CD4-positive, alpha-beta T cell treated with Interleukin-1 beta for 1 hour (primary cell): ENCODE measurements around the gene HOXB6.

Experiments used
- DNase-seq, 2 donors: peaks; one replicate each; pipeline ENCODE4 v3.0.0-alpha.2; 2020 to 2022

The HOXB6 gene

GRCh38 chr17:48593840-48594537 is 10.8 kb downstream of the HOXB6 start:
- DNase-seq: peak; percentile 76 to 84

GRCh38 chr17:48593126-48593829 is 11.5 kb downstream of the HOXB6 start, which contains the start of gene HOXB5:
TSS of gene HOXB5 (minus strand) at chr17:48593779. CDS start at chr17:48593682, 97 bp downstream.
- DNase-seq: no peak

GRCh38 chr17:48592577-48592976 is 12.2 kb downstream of the HOXB6 start:
- no peak for DNase-seq

DNA sequence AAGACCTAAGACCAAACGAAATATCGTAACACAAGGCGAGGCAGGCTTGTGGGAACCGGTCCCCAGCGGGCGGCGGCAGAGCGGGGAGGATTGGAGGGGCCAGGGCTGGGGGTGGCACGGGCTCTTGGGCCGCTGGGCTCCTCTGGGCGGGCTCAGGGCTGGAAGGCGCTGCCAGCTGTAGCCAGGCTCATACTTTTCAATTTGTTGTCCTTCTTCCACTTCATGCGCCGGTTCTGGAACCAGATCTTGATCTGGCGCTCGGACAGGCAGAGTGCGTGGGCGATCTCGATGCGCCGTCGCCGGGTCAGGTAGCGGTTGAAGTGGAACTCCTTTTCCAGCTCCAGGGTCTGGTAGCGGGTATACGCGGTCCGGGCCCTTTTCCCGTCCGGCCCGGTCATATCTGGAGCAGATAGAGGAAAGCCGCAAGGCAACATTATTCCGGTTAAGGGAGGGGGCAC is 12.7 kb downstream of the HOXB6 start:
- DNase-seq: no peak

DNA sequence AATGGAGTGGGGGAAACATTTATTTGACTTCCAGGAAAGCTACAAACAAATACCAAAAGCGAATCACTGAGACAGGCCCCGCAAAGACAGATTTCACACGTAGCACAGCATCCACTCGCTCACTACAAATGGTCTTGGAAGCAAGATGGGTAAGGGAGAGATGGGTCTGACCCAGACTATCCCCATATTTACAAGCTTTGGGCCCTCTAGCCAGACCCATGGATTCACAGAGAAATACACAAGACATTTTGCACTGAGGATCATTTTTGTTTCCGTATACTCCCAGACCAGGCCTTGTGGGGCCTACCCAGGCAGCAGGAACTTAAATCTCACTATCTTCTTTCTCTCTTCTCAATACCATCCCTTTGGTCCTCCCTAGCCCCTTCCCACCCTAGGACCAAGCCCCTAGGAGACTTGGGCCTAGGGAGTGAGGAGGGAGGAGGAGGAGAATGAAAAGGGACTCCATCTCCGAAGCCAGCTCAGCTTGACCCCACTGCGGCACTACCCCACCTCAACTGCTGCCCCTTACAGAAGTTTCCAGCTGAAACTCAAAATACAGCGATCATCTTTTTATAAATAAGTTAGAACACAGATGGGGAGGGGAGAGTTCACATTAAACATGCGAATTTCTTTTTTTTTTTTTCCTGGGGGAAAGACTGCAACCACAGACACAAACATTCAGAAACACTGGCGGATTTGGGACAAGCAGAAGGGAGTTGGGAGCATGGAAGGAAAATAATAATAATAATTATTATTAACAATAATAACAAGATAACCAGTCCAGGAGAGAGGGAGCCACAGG is 13.3 kb downstream of the HOXB6 start:
- DNase-seq: no peak

- DNase-seq: no peak
Observed at GRCh38 chr17:48590607-48591161, 14.1 kb downstream of the HOXB6 start.

GRCh38 chr17:48589831-48590606 is 14.8 kb downstream of the HOXB6 start, which contains the start of gene HOXB3:
TSS of gene HOXB3 (minus strand) at chr17:48590241. CDS start at chr17:48552474, 37,767 bp downstream.
- no peak for DNase-seq

- DNase-seq: no peak
Observed at GRCh38 chr17:48589060-48589830, 15.5 kb downstream of the HOXB6 start.

DNA sequence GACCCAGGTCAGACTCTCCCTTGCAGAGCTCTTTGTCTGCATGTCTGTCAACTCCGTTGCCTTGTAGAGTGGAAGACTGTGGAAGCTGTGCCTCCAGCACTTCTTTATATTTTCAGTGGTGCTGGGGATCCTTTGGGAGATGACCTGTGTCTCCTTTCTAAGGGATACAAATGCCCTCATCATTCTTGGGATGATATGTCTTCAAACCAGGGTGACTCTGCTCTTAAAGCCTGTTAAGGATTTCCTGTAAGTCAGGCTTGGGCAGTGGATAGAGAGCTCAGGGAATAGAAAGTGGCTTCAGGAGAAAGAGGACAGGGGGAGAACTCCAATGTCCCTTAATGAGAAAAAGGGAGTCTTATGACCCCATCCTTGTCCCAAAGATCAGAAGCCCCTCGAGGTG is 16.3 kb downstream of the HOXB6 start:
- no peak for DNase-seq

GRCh38 chr17:48588074-48588415 is 16.7 kb downstream of the HOXB6 start:
- DNase-seq: no peak

DNA sequence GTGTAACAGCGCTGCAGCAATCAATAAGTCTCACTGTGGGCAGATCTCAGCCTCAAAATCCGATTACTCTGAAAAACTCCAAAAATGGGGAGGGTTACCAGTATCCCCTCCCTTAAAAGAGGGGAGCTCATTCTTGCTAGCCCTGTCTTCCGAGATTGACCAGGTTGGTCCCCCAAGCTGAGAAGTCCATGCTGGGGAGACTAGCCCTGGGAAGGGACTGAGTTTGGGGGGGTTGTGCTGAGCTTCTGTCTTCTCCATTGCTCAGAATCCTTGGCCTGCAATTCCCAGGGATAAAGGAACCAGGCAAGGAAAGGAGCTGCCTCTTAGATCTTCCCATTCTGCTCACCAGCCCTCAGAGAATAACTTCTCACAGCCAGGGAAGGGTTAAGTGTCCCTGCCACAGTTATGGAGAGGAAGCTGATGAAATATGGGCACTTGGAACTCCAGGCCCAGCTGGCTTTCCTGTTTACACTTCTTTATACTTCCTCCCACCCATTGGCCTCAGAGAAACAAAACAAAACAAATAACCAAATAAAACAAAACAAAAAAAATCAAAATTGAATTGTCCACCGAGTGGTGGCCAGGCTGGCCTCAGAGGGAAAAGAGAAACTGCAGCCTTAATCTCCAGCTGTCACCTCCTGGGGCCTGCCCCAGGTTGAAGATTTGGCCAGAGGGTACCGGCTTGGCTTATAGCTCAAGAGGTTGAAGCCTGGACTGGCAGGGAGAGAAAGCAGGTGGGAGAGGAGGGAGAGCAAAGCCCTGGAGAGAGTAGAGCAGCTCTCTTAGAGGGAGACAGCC is 17.3 kb downstream of the HOXB6 start:
- DNase-seq: no peak

- DNase-seq: no peak
Observed at GRCh38 chr17:48586355-48587258, 18.2 kb downstream of the HOXB6 start.

DNA sequence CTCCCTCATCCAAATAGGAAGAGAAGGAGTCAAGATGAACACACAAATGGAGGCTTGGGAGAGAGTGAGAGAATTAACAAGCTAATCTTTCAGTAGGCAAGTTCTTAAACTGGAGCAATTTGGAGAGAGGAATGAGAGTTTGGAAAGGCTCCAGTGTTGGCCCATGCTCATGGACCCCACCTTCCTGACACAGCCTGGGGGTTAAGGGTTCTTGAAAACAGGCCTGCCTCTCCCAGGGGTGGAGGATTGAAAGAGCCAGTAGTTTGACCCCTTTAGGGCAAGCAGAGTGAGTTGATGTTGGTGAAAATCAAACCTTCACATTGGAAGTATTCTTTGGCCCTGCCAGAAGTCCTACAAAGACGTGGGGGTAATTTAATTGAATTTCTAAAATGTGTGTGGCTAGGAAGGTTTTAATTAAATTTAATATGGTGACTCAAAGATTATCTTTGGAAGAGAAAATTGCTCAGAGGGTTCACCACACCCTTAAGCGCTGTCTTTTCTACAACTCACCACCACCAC is 20.5 kb downstream of the HOXB6 start:
- no peak for DNase-seq

DNA sequence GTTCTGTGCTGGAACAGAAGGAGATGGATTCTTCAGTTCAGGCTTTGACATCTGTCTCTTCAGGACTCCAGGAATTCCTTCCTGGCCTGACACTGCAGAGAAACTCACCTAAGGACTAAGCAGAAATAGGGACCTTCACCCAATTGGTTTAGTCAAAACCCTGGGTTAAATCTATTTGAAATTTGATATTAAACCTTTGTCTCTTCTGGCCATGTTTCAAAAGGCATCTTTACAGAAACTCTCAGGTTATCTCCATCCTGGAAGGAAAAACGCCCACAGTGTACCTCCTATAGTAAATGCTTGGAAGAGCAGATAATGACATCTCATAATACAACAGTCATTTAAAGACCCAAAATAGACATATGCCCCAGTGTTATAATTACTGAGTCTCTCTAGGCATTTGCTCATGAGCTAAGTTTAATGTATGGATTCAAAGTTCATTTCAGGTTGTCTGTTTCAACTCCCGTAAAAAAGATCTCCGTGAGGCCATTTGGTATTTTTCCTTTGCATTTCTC is 21.0 kb downstream of the HOXB6 start:
- DNase-seq: no peak

DNA sequence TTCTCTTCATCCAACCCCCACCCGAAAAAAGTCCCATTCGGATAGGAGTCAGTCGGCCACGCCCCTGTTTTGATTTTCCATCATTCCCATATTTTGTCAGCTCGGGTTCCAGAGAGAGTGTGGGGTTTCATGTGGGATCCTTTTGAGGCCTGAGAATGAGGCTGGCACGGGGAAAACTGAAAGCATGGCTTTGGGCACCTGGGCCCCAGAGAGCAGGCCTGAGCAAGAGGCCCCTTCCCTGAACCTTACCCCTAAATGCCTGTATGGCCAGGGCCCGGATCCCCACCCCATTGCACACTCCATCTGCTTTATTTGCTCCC is 22.1 kb downstream of the HOXB6 start:
- no peak for DNase-seq

- DNase-seq: no peak
Observed at GRCh38 chr17:48579760-48580554, 24.8 kb downstream of the HOXB6 start.

DNA sequence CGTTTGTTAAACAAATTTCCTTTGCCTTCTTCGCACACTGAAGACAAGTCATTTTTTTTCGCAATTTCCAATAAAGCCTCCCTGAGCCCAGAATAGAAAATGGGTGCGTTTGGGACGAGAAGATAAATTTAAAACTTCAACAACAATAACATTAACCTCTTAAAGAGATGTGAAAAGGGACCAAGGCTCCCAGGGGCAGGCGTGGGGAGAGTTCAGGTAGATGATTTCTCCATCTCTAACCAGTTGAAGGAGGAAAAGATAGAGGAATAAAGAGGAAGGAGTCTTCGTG is 25.4 kb downstream of the HOXB6 start:
- no peak for DNase-seq

DNA sequence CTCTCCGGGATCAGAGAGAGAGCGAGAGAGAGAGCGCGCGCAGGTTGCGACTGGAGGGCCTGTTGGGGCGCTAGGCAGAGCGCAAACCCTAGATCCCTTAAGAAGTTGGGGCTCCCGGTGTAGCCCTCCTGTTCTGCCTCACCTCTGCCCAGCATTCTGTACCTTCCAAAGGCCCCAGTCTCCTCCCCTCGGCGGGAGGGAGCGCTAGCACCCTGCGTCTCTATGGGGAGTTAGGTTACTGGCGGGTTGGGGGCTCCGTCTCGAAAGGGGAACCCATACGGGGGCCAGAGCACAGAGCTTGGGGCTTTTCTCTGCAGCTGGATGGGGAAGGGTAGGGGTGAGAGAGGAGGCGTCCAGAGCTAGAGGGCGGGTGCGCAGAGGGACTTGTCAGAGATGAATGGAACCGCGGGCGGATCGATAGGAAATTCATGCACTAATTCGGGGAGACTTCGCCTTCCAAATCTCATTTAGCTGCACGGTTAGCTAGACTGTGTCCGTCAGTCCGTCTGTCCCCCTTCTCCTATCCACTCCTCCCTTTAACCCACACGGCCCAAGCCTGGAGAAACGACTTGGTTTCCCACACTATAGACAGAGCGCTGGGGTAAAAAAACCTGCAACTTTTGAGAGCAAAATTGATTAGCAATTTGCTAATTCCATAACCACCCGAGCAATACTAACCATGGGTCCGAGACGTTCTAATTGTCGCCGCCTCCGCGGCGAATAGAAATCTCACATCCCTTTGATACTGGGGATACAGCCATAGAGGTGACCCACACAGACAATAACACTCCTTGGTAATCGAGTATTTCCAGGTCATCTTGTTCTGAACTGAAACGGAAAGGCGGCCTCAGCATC is 25.9 kb downstream of the HOXB6 start:
- no peak for DNase-seq
